NCI-H510A treated with DMSO at 0.1 percent for 48 hours (cell line): ENCODE data around the gene ZC3H12C.
"Not testable (repeated sequence)": the region's sequence is repeated elsewhere in the genome, so short reads cannot be mapped to it uniquely, and the experiment has no call there.

Experiments used
- DNase-seq: peaks from one replicate; lab custom pipeline; 2025; lab: John Stamatoyannopoulos, UW

ZC3H12C gene

GRCh38 chr11:110092515-110093406 is at the start of gene ZC3H12C:
Gene ZC3H12C (plus strand): TSS chr11:110093392. CDS start chr11:110093412, 20 bp downstream.
- DNase-seq = peak; percentile 85

DNA sequence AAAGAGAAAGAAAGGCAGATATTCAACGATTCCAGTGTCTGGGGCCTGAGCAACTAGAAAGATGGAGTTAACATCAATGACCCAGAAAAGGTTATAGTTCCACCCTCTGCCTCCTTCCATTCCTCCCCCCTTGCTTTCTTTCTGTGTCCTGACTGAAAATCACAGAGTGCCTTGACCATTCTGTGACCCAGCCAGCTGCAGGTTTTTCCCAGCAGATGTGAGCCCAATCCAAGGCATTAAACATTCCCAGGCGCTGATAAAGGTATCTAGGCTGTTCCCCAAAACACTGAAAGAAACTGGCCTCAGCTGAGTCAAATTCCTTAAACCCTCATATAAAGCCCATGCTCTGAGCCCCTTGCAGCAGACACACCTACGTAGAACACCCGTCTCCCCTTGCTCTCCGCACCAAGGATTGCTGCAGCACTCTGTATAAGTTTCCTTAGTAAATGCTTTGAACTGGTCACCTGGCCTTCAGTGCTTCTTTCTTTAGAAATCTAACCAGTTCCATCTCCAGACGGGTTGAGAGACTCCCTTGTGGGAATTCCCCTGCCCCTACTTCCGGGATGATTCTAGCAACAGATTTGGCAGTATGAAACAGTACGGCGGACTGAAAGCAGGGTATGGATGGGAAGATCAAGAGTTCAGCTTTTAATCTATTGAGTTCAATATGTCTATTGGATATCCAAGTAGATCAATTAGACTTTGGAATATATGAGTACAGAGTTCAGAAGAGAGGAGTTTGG is 48.8 kb upstream of the ZC3H12C start:
- no peak for DNase-seq

GRCh38 chr11:110046775-110047380 is 46.3 kb upstream of the ZC3H12C start:
- DNase-seq = no peak

DNA sequence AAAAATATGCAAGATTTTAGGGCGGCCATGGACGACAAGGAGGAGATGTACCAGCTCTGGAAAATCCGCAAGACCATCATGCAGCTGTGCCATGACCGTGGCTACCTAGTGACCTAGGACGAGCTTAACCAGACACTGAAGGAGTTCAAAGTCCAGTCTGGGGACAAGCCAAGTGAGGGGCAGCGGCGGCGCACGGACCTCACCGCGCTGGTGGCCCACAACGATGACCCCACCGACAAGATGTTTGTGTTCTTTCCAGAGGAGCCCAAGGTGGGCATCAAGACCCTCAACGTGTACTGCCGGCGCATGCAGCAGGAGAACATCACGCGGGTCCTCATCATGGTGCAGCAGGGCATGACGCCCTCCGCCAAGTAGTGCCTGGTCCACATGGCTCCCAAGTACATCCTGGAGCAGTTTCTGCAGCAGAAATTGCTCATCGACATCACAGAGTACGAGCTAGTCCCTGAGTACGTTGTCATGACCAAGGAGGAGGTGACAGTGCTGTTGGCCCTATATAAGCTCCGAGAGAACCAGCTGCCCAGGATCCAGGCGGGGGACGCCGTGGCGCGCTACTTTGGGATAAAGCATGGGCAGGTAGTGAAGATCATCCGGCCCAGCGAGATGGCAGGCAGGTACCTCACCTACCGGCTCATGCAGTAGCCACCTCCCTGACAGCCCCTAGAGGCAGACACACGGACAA is 43.5 kb upstream of the ZC3H12C start:
- no peak for DNase-seq

DNA sequence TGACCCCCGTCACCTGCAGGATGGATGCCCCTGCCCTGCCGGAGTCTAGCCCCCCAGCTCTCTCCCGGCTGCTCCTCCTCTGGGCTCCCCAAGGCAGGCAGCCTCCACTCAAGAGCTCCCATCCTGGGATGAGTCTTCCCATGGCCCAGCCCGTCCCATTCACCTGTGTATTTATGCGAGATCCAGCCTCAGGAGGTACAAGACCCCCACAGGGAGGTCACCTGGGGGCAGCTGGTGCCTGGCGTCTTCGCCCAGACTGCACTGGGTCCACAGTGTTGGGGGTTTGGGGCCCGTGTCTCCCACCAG is 43.0 kb upstream of the ZC3H12C start:
- no peak for DNase-seq

GRCh38 chr11:110053848-110054414 is 39.3 kb upstream of the ZC3H12C start:
- no peak for DNase-seq

DNA sequence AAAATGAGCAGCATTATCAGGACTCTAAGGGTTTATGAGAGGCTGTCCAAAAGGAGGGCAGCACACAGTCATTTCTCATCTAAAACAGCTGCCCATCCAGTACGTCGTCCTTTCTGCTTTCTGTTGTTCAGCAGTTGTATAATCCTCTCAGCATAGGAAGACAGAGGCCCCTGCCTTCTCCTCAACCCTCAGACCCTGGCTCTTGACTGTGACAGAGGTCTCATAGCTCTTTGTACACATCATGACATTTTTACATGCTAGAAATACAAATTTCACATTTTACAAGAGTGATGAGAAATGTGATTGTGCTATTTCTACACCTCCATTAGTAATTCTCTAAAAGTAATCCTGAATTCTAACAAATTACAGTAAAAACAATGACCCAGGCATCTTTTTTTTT is 36.2 kb upstream of the ZC3H12C start:
- DNase-seq = no peak

DNA sequence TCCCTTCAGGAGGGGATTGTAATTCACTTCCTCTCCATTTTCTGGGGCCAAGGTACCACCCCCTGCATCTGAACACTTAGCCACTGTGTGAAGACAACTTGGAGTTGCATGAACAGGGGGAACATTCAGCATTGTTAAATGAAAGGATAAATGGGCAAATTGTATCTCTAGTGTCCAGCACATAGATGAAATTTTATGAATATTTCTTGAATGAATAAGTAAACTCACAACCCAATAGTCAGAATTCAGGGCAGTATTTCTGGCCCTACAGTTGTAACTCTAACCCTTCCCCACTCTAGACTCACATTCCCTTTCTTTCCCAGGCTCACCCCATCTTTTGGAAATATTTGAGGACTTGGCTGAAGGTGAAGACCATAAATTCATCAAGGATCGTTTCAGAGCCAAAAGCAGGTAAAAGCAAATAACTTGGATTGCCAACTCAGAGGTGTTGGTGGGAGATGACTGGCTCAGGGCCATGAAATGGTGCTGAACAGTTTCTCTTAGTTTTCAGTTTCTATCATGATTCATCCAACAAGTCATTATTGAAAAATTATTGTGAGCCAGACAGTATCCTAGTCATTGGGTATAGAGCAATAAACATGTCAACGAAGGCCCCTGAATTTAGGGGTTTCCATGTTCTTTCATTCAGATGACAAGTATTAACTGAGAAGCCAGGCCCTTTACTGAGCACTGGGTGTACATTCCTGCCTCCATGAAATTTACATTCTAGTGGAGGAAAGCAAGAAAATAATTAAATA is 33.3 kb upstream of the ZC3H12C start:
- no peak for DNase-seq

- no peak for DNase-seq
Observed at GRCh38 chr11:110061296-110061695, 31.9 kb upstream of the ZC3H12C start.

GRCh38 chr11:110062247-110062646 is 30.9 kb upstream of the ZC3H12C start:
- no peak for DNase-seq

DNA sequence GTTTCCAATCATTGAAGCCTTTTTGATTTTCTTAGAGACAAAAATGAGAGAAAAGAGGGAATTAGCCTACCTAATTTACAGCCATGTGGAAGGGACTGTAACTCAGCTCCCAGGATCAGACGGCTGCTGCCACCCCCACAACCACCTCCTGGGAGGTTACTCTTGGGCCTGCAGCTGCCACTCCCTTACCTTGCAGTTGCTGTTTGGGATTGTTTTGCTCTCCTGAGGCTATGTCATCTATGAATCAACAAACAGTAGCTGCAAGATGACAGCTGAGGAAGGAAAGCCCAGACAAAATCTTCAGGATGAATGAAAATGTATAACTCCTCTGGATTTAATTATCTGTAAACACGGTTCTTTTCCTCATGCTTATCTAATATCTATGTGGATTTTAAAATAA is 28.0 kb upstream of the ZC3H12C start:
- no peak for DNase-seq

GRCh38 chr11:110068001-110068400 is 25.2 kb upstream of the ZC3H12C start:
- not testable (repeated sequence) for DNase-seq

GRCh38 chr11:110069158-110069737 is 23.9 kb upstream of the ZC3H12C start:
- DNase-seq = peak; percentile 2

- DNase-seq = no peak
Observed at GRCh38 chr11:110070176-110070575, 23.0 kb upstream of the ZC3H12C start.

- DNase-seq = no peak
Observed at GRCh38 chr11:110071197-110071596, 22.0 kb upstream of the ZC3H12C start.

DNA sequence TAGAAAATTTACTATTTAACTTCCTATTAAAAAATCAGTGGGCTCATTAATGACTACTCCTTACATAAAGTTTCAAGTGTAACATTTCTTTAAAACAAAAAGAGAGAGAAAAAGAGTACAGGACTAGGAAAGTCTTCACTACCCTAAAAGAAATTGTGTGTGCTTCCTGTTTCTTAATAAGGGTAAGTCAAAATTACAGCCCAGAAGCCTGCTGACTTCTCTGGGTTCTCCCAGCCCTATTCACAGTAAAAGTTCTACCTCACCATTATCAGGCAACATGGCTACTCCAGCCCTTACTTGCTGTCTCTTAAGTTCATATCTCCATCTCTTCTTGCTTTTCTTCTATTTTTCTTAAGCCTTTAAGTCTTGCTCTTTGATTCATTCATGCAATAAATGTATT is 20.3 kb upstream of the ZC3H12C start:
- DNase-seq = no peak

GRCh38 chr11:110074499-110074898 is 18.7 kb upstream of the ZC3H12C start:
- no peak for DNase-seq

DNA sequence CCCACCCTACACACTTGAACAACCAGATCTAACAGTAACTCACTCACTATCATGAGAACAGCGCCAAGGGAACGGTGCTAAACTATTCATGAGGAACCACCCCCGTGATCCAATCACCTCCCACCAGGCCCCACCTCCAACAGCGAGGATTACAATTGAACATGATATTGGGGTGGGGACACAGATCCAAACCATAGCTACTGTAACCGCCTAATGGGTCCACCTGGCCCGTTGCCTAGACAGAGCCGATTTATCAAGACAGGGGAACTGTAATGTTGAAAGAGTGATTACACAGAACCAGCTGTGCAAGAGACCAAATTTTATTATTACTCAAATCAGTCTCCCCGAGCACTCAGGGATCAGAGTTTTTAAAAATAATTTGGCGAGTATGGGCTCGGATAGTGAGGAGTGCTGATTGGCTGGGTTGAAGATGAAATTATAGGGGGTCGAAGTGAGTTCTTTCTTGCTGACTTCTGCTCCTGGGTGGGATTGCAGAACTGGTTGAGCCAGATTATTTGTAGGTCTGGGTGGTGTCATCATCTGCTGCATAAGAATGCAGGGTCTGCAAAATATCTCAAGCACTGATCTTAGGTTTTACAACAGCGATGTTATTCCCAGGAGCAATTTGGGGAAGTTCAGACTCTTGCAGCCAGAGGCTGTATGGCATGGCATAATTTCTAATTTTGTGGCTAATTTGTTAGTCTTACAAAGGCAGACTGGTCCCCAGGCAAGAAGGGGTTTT is 17.9 kb upstream of the ZC3H12C start:
- no peak for DNase-seq

DNA sequence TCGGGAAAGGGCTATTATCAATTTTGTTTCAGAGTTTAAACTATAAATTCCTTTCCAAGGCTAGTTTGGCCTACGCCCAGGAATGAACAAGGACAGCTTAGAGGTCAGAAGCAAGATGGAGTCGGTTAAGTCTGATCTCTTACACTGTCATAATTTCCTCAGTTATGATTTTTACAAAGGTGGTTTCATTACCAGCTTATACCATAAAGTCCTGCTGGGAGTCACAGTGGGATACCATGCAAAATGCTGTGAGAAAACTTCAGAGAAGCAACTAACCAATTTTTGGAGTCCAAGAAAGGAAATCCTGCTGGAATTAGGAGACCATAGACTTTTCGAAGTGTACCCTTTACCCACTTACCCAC is 17.4 kb upstream of the ZC3H12C start:
- DNase-seq = no peak

DNA sequence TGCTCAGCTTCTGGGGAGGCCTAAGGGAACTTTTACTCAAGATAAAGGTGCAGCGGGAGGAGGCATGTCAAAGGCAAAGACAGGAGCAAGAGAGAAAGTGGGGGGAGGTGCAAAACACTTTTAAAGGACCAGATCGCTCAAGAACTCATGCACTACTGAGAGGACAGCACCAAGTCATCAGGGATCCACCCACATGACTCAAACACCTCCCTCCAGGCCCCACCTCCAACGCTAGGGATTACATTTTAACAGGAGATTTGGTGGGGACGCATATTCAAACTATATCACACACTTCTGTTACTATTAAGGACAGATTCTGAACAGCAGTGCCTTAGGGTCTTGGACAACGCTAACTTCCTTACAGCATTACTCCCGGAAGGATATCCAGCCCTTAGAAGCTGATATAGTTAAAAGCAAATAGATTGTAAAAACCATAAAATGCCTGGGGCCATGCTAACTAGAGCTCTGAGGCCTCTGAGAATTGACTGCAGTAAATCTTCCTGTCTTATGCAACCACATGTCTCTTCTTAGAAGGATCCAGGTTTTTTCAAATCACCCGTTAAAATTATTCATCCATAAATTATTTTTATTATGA is 16.7 kb upstream of the ZC3H12C start:
- no peak for DNase-seq
